ENCODE results near the gene DIAPH2. TPM values are rescaled to one million over a fixed set of nuclear protein-coding genes. Genes with fewer than 3 reads are reported as not detected.

Gene DIAPH2
- total RNA-seq, 1 experiment from 2014 or later = 10.9 TPM

- Histone ChIP-seq H3K9me2 (ENCODE audit: insufficient read depth) (no peaks in the 10 kb centered on the region), H3K27me3 (ENCODE audit: insufficient read depth, low read length) (no peaks in the 10 kb centered on the region), H3K27ac (ENCODE audit: low read depth, low read length) (no peak overlapping the region), H3K4me2 (ENCODE audit: low read length) (no peak overlapping the region), H3K79me2 (ENCODE audit: insufficient read depth, low read length) (no peaks in the 10 kb centered on the region), H2AFZ (ENCODE audit: low read depth, low read length, poor library complexity, severe bottlenecking) (no peak overlapping the region), H3K36me3 (ENCODE audit: control insufficient read depth in 1 of 2, insufficient read depth in 2 of 2, low read length in 2 of 2) (no peaks in the 10 kb centered on the region), H3K9me3 (ENCODE audit: control insufficient read depth in 1 of 2, insufficient read depth in 1 of 2, low read depth in 1 of 2, low read length in 2 of 2) (no peaks in the 10 kb centered on the region), H4K20me1 (ENCODE audit: insufficient read depth) (no peaks in the 10 kb centered on the region; the same call in 1 of the 2 replicates), H3K4me3 (replicated peaks in 1 of 2; ENCODE audit: low read depth in 1 of 2, low read length in 2 of 2) (no peak overlapping the region), H3K9ac (ENCODE audit: low read length) (no peak overlapping the region), H3K4me1 (ENCODE audit: control insufficient read depth in 1 of 2, insufficient read depth in 2 of 2, low read length in 2 of 2) (no peaks in the 10 kb centered on the region)
- TF ChIP-seq REST (IDR thresholded peaks at IDR 0.05; ENCODE audit: low read depth) = no peak
- TF ChIP-seq ZFX (IDR thresholded peaks at IDR 0.05) = no peak
- no peak for TF ChIP-seq CTCF (IDR thresholded peaks at IDR 0.05 in 2 of 3, conservative IDR thresholded peaks at IDR 0.05 in 1 of 3; ENCODE audit: borderline replicate concordance in 1 of 3, insufficient read depth in 1 of 3, low read depth in 2 of 3, low read length in 2 of 3)
- TF ChIP-seq ZBTB33 (IDR thresholded peaks at IDR 0.05; ENCODE audit: extremely low read depth, insufficient replicate concordance, low read length) = no peak
- TF ChIP-seq POLR2AphosphoS5 (IDR thresholded peaks at IDR 0.05; ENCODE audit: low read depth, low read length) = no peak
- no peak for TF ChIP-seq MAX (IDR thresholded peaks at IDR 0.05)
- no peak for TF ChIP-seq SIN3A (IDR thresholded peaks at IDR 0.05; ENCODE audit: low read depth)
- TF ChIP-seq RAD21 (IDR thresholded peaks at IDR 0.05; ENCODE audit: low read depth) = no peak
- TF ChIP-seq CEBPB (IDR thresholded peaks at IDR 0.05; ENCODE audit: low read depth) = no peak
- no peak for TF ChIP-seq ZNF274 (IDR thresholded peaks at IDR 0.05; ENCODE audit: low read depth, low read length)
- TF ChIP-seq ELF1 (IDR thresholded peaks at IDR 0.05; ENCODE audit: borderline replicate concordance, low read depth) = no peak
- no peak for TF ChIP-seq TCF7L2 (IDR thresholded peaks at IDR 0.05; ENCODE audit: borderline replicate concordance, extremely low read depth, insufficient read depth, insufficient read length)
- TF ChIP-seq CBX3 (IDR thresholded peaks at IDR 0.05; ENCODE audit: low read depth) = no peak
- TF ChIP-seq EGR1 (IDR thresholded peaks at IDR 0.05; ENCODE audit: low read depth) = no peak
- TF ChIP-seq EZH2 (IDR thresholded peaks at IDR 0.05) = no peak
- no peak for TF ChIP-seq JUND (IDR thresholded peaks at IDR 0.05)
- TF ChIP-seq ATF3 (IDR thresholded peaks at IDR 0.05) = no peak
- no peak for TF ChIP-seq EZH2phosphoT487 (IDR thresholded peaks at IDR 0.05; ENCODE audit: borderline replicate concordance)
- TF ChIP-seq SP1 (IDR thresholded peaks at IDR 0.05; ENCODE audit: low read depth) = no peak
- no peak for TF ChIP-seq SRF (IDR thresholded peaks at IDR 0.05; ENCODE audit: low read depth)
- intact Hi-C loops (cut with micrococcal nuclease) = no loop called here
- no TSS peak for BruUV-seq (replicated peaks)
- ChIA-PET CTCF (no interaction called here), POLR2A (no interaction called here), RAD21 (ENCODE audit: low non-redundant PET in 1 of 2, low total read pairs in 2 of 2, uncharacterized antibody in 2 of 2, unreplicated experiment in 2 of 2) (no interaction called here)
- ATAC-seq = no peak
- DNase-seq (ENCODE audit: low read depth, low spot score) = no peak
These were observed 583.6 kb downstream of the DIAPH2 start for GRCh38 chrX:97268182-97268680.

Measured in HCT116 (cell line).